HUES48 (cell line): ENCODE data around the gene TRPM4.

Experiments used
- H3K27ac ChIP-seq: one replicate; pipeline ENCODE4 v1.7.0; 2013; ENCODE audit warnings: low read depth, low read length, inconsistent platforms
- H3K27me3 ChIP-seq: 2 replicates; pipeline ENCODE4 v1.6.1; 2013; ENCODE audit warnings: mild to moderate bottlenecking, low read length; ENCODE audit not compliant: control insufficient read depth, insufficient read depth
- H3K36me3 ChIP-seq: 2 replicates; pipeline ENCODE4 v1.6.1; 2013; ENCODE audit warnings: low read length; ENCODE audit not compliant: control insufficient read depth, insufficient read depth
- H3K4me1 ChIP-seq: 2 replicates; pipeline ENCODE4 v1.6.1; 2013; ENCODE audit warnings: mild to moderate bottlenecking, low read length; ENCODE audit not compliant: control insufficient read depth, insufficient read depth
- H3K4me3 ChIP-seq: 2 replicates; pipeline ENCODE4 v1.5.1; 2013; ENCODE audit warnings: mild to moderate bottlenecking, low read depth, low read length
- H3K9ac ChIP-seq: 2 replicates; pipeline ENCODE4 v1.6.1; 2013; ENCODE audit warnings: mild to moderate bottlenecking, low read depth, low read length, moderate library complexity
- H3K9me3 ChIP-seq: 2 replicates; pipeline ENCODE4 v1.6.1; 2013; ENCODE audit warnings: low read length; ENCODE audit not compliant: control insufficient read depth, insufficient read depth

The TRPM4 gene

DNA sequence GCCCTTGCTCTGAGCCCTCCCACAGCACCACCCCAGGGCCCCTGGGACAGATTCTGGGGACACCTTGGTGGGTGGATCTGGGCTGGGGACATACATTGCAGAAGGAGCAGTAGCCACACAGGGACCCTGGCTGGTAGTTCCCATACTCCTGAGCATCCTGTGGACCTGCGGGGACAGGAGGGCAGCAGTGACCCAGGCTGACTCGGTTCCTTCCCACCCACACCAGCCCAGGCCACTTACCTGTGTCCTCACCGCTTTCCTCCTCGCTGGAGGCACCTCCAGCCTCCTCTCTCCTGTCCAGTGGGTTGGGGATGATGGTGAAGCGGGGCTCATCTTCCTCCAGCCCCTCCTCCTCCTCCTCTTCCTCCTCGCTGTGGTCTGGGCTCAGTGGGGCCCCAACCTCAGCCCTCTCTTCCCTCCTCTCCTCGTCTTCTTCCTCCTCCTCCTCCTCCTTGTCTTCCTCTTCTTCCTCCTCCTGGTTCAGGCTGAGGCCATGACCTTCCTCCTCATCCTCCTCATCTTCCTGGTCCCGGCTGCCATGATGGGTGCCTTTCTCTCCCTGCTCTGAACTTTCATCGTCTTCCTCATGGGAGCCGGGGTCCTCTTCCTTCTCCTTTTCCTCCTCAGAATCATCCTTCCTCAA is 4.3 kb upstream of the TRPM4 start:
- Histone ChIP-seq H3K36me3 (no peaks in the 10 kb centered on the region), H3K4me1 (peaks cover 17% of the 10 kb centered on the region), H3K27ac (no peak overlapping the region), H3K9me3 (no peaks in the 10 kb centered on the region), H3K27me3 (peaks cover 21% of the 10 kb centered on the region), H3K9ac (no peak overlapping the region), H3K4me3 (no peak overlapping the region)

DNA sequence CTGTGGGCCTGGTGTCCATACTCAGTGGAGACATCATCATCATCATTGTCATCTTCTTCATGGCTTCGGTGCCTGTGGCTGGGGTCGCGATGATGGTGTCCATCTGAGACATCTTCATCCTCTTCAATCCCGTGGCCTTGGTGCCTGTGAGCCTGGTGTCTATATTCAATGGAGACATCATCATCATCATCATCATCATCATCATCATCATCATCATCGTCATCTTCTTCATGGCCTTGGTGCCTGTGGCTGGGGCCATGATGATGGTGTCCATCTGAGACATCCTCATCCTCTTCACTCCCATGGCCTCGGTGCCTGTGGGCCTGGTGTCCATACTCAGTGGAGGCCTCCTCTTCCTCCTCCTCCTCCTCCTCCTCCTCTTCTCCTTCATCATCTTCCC is 3.3 kb upstream of the TRPM4 start:
- H3K36me3 ChIP-seq, result no peaks in the 10 kb centered on the region
- no peak overlapping the region for H3K9ac ChIP-seq
- no peak overlapping the region for H3K4me3 ChIP-seq
- no peaks in the 10 kb centered on the region for H3K9me3 ChIP-seq
- peaks cover 26% of the 10 kb centered on the region for H3K27me3 ChIP-seq
- H3K27ac ChIP-seq, result no peak overlapping the region
- peaks cover 14% of the 10 kb centered on the region; the same call in 1 of the 2 replicates for H3K4me1 ChIP-seq

DNA sequence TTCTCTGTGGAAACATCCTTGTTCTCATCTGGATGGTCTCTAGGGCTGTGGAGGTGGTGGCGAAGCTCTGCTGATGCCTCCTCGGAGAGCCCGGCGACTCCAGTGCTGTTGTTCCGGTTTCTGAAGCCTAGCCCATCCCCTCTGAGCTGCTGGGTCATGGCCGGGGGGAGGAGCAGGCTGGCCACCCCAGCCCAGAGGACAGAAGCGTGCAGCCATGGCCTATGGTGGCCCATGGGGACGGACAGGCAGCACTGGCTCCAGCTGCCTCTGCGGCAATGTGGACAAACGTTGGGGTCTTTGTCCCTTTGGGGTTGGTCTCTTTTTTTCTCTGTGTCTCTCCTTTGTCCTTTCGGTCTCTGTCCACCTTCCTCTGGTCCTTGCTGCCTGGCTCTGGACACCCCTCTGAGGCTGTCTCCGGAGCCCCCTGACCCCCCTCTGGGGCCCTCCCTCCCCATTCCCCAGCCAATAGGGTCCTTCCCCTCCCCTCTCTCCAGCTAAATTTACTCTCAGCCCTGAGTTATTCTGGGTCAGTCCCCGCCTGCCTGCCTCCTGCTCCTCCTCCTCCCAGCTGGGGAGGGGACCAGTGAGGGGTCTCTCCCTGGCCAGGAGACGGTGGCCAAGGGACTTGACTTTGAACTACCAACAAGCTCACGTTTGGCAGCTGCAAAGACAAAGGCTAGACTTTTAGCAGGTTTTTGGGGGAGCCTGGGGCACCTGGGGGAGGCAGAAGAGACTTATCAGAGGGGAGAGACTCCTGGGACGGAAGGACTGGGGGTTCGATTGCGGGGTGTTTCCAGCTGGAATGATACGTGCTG is 2.4 kb upstream of the TRPM4 start, which contains the start of gene HRC:
Gene HRC (minus strand): TSS at position 392 of the 815 bp plus-strand sequence. CDS start 159 bp downstream, at position 233.
- H3K36me3 ChIP-seq, result no peaks in the 10 kb centered on the region
- no peaks in the 10 kb centered on the region for H3K9me3 ChIP-seq
- no peak within 1 kb of the TSS for H3K9ac ChIP-seq
- peaks cover 26% of the 10 kb centered on the region for H3K27me3 ChIP-seq
- H3K4me1 ChIP-seq, result peaks cover 14% of the 10 kb centered on the region; the same call in 1 of the 2 replicates
- no peak within 1 kb of the TSS for H3K4me3 ChIP-seq
- no peak within 1 kb of the TSS for H3K27ac ChIP-seq

DNA sequence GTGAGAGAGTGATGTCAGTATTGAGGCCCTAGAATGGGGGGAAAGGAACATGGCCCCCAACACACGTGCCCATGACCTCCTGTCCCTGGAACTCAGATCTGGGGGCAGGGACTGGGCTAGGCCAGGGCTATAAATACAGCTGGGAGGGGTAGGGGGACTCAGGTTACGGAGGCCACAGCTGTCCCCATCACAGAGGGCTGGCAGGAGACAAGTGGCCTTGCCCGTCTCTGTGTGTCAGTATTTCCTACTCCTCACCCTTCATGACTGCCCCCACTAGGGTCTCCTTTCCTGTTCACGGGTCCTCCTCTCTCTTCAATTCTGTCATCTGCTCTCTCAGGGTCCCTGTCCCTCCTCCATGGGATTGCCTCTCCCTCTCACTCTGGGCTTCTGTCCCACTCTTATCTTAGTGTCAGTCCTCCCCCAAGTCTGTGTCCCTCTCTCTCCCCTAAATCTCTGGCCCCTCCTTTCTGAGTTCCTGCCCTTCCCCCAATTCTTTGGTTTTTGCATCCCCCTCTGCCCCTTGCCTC is 1.7 kb upstream of the TRPM4 start:
- Histone ChIP-seq H3K27ac (no peak overlapping the region), H3K27me3 (peaks cover 26% of the 10 kb centered on the region), H3K36me3 (no peaks in the 10 kb centered on the region), H3K4me3 (no peak overlapping the region), H3K9me3 (no peaks in the 10 kb centered on the region), H3K9ac (no peak overlapping the region), H3K4me1 (peaks cover 14% of the 10 kb centered on the region; the same call in 1 of the 2 replicates)

DNA sequence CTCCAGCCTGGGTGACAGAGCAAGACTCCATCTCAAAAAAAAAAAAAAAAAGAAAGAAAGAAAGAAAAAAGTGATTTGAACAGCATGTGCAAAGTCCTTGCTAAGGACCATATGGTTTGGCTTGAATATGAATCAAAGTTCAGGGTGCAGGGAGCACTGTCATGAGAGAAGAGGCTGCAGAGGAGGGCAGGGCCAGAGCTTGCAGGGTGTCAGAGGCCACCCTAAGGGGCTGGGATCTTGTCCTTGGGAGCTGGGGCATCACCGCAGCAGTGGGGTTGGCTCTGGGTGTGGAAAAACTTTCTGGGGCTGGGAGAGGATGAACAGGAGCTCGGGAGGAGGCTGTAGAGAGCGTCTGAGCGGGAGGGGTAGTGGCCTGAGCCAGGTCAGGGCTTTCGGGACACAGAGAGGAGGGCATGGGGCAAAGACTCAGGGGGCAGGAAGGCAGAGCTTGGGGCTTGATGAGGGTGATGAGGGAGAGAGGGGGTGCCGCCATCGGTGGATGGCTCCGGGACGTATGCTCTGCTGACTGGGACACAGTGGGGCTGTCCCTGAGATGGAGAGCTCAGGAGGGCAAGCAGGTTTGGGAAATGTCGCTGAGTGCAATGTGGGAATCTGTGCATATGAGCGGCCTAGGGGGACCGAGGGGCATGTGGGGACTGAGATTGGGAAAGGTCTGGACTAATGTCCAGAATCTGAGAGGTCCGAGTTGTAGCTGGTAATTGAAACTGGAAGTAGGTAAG is 3.0 kb downstream of the TRPM4 start:
- H3K27me3 ChIP-seq, result peaks cover 11% of the 10 kb centered on the region; the same call in 1 of the 2 replicates
- H3K27ac ChIP-seq, result no peak overlapping the region
- no peak overlapping the region for H3K9ac ChIP-seq
- no peaks in the 10 kb centered on the region for H3K36me3 ChIP-seq
- H3K4me1 ChIP-seq, result peaks cover 6% of the 10 kb centered on the region; the same call in 1 of the 2 replicates
- no peak overlapping the region for H3K4me3 ChIP-seq
- H3K9me3 ChIP-seq, result no peaks in the 10 kb centered on the region

DNA sequence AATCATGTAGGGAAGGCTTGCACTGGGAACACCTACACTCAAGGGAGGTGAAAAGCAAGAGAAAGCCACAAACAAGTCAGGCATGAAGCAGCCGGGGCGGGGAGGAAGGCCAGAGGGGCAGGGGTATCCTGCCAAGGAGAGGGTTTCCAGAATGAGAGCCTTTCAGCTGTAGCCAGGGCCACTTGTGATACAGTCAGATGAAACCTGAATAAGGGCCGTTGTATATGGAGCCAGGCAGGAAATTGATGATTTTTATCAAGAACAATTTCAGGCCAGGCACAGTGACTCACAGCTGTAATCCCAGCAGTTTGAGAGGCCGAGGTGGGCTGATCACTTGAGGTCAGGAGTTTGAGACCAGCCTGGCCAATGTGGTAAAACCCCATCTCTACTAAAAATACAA is 4.4 kb downstream of the TRPM4 start:
- Histone ChIP-seq H3K27ac (no peak overlapping the region), H3K4me1 (no peaks in the 10 kb centered on the region; the same call in 1 of the 2 replicates), H3K36me3 (no peaks in the 10 kb centered on the region), H3K9me3 (no peaks in the 10 kb centered on the region), H3K9ac (no peak overlapping the region), H3K4me3 (no peak overlapping the region), H3K27me3 (peaks cover 5% of the 10 kb centered on the region; the same call in 1 of the 2 replicates)

DNA sequence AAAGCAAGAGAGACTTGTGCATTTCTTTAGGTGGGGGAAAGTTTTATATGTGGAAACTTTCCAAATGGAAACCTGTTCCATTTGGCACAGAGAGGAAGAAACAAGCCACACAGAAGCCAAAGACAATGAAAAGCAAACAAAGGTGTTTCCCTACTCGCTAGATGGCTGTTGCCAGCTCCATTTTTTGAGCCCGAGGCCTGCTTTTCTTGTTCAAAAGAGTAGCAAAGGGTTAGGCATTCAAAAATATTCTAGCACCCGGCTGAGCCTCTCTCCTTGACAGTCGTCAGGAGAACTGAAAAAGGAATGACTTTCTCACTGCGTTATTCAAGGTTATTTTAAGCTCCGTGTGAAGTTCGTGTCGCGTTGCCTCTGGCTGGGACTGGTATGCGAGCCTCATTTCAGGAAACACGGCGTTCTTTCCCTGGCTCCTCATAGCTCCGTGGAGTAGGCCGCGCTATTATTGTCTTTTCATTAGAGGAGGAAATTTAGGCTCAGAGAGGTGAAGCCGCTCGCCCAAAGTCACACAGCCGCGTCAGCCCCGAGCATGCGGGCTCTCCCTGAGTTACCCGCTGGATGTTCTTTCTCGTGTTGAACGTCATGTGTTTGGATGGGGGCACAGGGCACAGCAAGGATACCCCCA is 7.6 kb downstream of the TRPM4 start:
- Histone ChIP-seq H3K9me3 (no peaks in the 10 kb centered on the region), H3K27me3 (no peaks in the 10 kb centered on the region), H3K4me3 (no peak overlapping the region), H3K27ac (no peak overlapping the region), H3K9ac (no peak overlapping the region), H3K4me1 (no peaks in the 10 kb centered on the region; the same call in 1 of the 2 replicates), H3K36me3 (no peaks in the 10 kb centered on the region)

DNA sequence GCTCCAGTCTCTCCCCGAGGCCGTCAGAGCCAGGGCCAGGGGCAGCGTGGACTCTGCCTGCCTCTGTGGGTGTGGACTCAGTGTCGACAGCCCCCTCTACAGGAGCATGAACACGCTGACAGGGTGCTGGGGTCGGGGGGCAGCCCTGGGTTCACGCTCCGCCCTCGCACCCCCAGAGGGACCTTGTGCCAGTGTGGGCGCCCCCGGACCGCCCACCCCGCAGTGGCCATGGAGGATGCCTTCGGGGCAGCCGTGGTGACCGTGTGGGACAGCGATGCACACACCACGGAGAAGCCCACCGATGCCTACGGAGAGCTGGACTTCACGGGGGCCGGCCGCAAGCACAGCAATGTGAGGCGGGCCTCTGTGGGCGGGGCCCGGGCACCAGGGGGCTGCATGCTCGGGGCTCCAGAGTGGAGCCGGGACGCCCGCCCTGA is 8.3 kb downstream of the TRPM4 start:
- Histone ChIP-seq H3K36me3 (no peaks in the 10 kb centered on the region), H3K27me3 (no peaks in the 10 kb centered on the region), H3K4me3 (peak overlapping the region; percentile 33; the same call in 1 of the 2 replicates), H3K9ac (no peak overlapping the region), H3K27ac (no peak overlapping the region), H3K9me3 (no peaks in the 10 kb centered on the region), H3K4me1 (no peaks in the 10 kb centered on the region; the same call in 1 of the 2 replicates)

DNA sequence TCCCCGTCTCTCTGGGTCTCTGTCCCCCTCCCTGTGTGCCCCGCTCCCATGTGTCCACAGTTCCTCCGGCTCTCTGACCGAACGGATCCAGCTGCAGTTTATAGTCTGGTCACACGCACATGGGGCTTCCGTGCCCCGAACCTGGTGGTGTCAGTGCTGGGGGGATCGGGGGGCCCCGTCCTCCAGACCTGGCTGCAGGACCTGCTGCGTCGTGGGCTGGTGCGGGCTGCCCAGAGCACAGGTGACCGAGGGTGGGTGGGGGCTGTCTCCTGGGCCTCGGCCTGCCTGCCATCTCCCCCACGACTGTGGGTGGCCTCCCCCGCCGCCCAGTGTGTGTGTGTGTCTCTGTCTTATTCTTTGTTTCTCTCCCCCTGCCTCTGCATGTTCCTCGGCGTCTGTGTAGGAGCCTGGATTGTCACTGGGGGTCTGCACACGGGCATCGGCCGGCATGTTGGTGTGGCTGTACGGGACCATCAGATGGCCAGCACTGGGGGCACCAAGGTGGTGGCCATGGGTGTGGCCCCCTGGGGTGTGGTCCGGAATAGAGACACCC is 10.3 kb downstream of the TRPM4 start:
- H3K9me3 ChIP-seq, result no peaks in the 10 kb centered on the region
- no peak overlapping the region for H3K9ac ChIP-seq
- no peaks in the 10 kb centered on the region; the same call in 1 of the 2 replicates for H3K4me1 ChIP-seq
- no peaks in the 10 kb centered on the region for H3K27me3 ChIP-seq
- H3K27ac ChIP-seq, result no peak overlapping the region
- no peak overlapping the region for H3K4me3 ChIP-seq
- no peaks in the 10 kb centered on the region for H3K36me3 ChIP-seq

DNA sequence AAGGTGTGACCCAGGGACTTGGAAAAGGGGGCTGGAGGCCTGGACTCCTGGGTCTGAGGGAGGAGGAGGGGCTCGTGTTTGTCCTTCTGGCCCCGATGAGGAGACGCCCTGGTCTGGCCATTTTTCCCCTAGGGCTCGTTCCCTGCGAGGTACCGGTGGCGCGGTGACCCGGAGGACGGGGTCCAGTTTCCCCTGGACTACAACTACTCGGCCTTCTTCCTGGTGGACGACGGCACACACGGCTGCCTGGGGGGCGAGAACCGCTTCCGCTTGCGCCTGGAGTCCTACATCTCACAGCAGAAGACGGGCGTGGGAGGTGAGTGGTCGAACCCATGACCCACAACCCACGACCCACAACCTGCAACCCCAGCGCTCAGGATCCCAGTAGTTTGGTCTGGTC is 10.8 kb downstream of the TRPM4 start:
- no peaks in the 10 kb centered on the region for H3K27me3 ChIP-seq
- no peak overlapping the region for H3K27ac ChIP-seq
- no peaks in the 10 kb centered on the region for H3K36me3 ChIP-seq
- H3K4me1 ChIP-seq, result no peaks in the 10 kb centered on the region; the same call in 1 of the 2 replicates
- H3K4me3 ChIP-seq, result no peak overlapping the region
- H3K9ac ChIP-seq, result no peak overlapping the region
- H3K9me3 ChIP-seq, result no peaks in the 10 kb centered on the region
